ENCODE measurements around the gene ZBTB1.

- no peak for TF ChIP-seq BRD4 (IDR thresholded peaks at IDR 0.05)
- no peak for TF ChIP-seq SMARCE1 (IDR thresholded peaks at IDR 0.05)
- no peak for TF ChIP-seq FOXK2 (conservative IDR thresholded peaks at IDR 0.05 in 1 of 2, IDR thresholded peaks at IDR 0.05 in 1 of 2; ENCODE audit: low read depth in 2 of 2)
- TF ChIP-seq ARID3A (IDR thresholded peaks at IDR 0.05; ENCODE audit: borderline replicate concordance, low read depth, low read length) = no peak
- no peak for TF ChIP-seq POLR2A (conservative IDR thresholded peaks at IDR 0.05)
- TF ChIP-seq XRCC4 (IDR thresholded peaks at IDR 0.05; ENCODE audit: extremely low read depth, insufficient read depth, insufficient read length) = no peak
- TF ChIP-seq SIN3A (IDR thresholded peaks at IDR 0.05; ENCODE audit: borderline replicate concordance in 2 of 2, control insufficient read depth in 1 of 2, low read depth in 2 of 2, low read length in 2 of 2) = no peak
- TF ChIP-seq CTCF (IDR thresholded peaks at IDR 0.05 in 2 of 3, conservative IDR thresholded peaks at IDR 0.05 in 1 of 3; ENCODE audit: insufficient read depth in 2 of 3, low read depth in 1 of 3, low read length in 3 of 3) = no peak
- TF ChIP-seq HNRNPK (IDR thresholded peaks at IDR 0.05; ENCODE audit: low read depth, low read length, poor library complexity, severe bottlenecking) = no peak
- no peak for TF ChIP-seq CC2D1A (IDR thresholded peaks at IDR 0.05)
- TF ChIP-seq RHOXF2B (CRISPR knock-in tag; conservative IDR thresholded peaks at IDR 0.05) = no peak
- TF ChIP-seq REST (IDR thresholded peaks at IDR 0.05; ENCODE audit: borderline replicate concordance) = no peak
- no peak for TF ChIP-seq REST (CRISPR knock-in tag; IDR thresholded peaks at IDR 0.05; ENCODE audit: low read depth)
Observed at GRCh38 chr14:64495252-64495651, 9.3 kb upstream of the ZBTB1 start.
